ENCODE data around the gene PEX14. TPM values are rescaled to one million over a fixed set of nuclear protein-coding genes. Genes with fewer than 3 reads are reported as not detected.

Gene PEX14
- total RNA-seq, 1 donor from 2014 or later = 27.4 TPM

DNA sequence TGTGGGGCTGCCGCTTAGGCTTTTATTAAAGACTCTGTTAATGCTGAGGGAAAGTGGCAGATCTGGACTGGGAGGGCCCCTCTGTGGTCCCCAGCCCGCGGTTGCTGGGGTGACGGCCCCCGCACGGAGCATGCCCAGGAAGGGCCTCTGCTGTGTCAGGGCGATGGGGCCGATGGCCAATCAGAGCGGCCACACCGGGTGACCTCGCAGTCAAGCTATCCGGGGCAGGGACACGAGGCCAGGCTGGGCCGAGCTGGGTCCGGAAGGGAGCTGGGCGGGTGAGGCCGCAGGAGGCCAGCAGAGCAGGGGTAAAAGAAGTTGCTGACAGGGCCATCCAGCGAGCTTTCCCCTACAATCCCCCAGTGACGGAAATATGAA is 176.6 kb downstream of the PEX14 start:
- H3K27me3 ChIP-seq (ENCODE audit: control insufficient read depth, insufficient read depth, low read length) = peaks cover 3% of the 10 kb centered on the region
- no peak overlapping the region for H3K4me3 ChIP-seq (ENCODE audit: low read depth, low read length)
- TF ChIP-seq, protein P1, sequence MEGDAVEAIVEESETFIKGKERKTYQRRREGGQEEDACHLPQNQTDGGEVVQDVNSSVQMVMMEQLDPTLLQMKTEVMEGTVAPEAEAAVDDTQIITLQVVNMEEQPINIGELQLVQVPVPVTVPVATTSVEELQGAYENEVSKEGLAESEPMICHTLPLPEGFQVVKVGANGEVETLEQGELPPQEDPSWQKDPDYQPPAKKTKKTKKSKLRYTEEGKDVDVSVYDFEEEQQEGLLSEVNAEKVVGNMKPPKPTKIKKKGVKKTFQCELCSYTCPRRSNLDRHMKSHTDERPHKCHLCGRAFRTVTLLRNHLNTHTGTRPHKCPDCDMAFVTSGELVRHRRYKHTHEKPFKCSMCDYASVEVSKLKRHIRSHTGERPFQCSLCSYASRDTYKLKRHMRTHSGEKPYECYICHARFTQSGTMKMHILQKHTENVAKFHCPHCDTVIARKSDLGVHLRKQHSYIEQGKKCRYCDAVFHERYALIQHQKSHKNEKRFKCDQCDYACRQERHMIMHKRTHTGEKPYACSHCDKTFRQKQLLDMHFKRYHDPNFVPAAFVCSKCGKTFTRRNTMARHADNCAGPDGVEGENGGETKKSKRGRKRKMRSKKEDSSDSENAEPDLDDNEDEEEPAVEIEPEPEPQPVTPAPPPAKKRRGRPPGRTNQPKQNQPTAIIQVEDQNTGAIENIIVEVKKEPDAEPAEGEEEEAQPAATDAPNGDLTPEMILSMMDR (IDR thresholded peaks at IDR 0.05; ENCODE audit: insufficient read depth, low read length, poor library complexity, severe bottlenecking) = no peak
- no peak for DNase-seq (ENCODE audit: low read depth)
- no peaks in the 10 kb centered on the region for H3K36me3 ChIP-seq (ENCODE audit: control insufficient read depth, insufficient read depth, low read length)

- Histone ChIP-seq H3K36me3 (ENCODE audit: control insufficient read depth, insufficient read depth, low read length) (no peaks in the 10 kb centered on the region), H3K27me3 (ENCODE audit: control insufficient read depth, insufficient read depth, low read length) (peaks cover 3% of the 10 kb centered on the region), H3K4me3 (ENCODE audit: low read depth, low read length) (no peak overlapping the region)
- TF ChIP-seq, protein P1 (IDR thresholded peaks at IDR 0.05; ENCODE audit: insufficient read depth, low read length, poor library complexity, severe bottlenecking) = no peak
- DNase-seq (ENCODE audit: low read depth) = no peak
Measured at GRCh38 chr1:10651793-10652192, 177.0 kb downstream of the PEX14 start.

DNA sequence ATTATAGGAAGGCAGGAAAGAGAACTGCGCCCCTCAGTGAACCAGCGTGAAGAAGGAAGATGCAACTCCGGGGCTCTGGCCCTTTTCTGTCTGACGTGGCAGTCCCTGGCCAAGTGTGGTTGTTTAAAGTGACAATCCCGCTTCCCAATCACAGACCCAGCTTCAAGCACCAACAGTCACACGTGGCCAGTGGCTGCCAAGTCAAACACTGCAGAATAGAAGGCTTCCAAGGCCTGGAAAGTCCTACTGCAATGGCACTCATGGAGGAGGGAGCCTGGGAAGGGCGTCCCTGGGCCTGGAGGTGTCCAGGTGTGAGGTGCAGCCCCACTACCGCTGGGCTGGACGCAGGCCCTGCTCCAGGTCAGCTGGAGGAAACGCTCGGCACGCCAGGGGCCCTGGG is 177.9 kb downstream of the PEX14 start:
- H3K27me3 ChIP-seq (ENCODE audit: control insufficient read depth, insufficient read depth, low read length) = peaks cover 3% of the 10 kb centered on the region
- H3K4me3 ChIP-seq (ENCODE audit: low read depth, low read length) = no peak overlapping the region
- DNase-seq (ENCODE audit: low read depth) = no peak
- no peaks in the 10 kb centered on the region for H3K36me3 ChIP-seq (ENCODE audit: control insufficient read depth, insufficient read depth, low read length)
- TF ChIP-seq, protein P1 (IDR thresholded peaks at IDR 0.05; ENCODE audit: insufficient read depth, low read length, poor library complexity, severe bottlenecking) = no peak

DNA sequence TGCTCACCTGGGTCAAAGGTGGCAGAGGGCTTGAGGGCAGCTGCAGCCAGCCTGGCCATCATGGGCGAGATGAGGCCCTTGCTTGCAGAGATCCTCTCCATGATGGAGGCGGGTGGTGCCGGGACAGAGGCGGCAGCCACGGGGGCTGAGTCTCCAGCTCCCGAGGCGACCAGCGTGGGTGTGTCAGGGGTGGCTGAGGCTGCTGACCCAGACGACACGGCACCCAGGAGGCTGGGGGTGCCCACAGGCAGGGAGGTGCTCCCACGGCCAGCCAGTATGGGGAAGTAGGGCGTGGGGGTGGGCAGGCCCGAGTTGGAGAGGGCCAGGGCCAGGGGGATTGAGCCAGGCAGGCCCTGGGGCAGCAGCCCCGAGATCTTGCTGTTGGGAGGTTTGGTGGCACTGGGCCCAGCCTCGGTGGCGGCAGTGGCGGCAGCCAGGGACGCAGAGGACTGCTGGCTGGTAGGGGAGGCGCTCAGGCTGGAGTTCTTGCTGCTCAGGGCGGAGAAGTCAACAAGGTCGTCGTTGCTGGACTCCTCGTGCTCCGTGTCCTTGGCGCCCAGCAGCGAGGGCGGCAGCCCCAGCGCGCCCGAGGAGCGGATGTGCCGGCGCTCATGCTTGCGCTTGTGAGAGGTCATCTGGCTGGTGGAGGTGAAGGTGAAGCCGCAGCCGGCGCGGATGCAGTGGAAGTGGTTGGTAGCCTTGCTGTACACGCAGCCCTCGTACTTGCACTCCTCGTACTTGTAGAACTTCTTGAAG is 178.8 kb downstream of the PEX14 start:
- TF ChIP-seq, protein P1 (IDR thresholded peaks at IDR 0.05; ENCODE audit: insufficient read depth, low read length, poor library complexity, severe bottlenecking) = no peak
- H3K36me3 ChIP-seq (ENCODE audit: control insufficient read depth, insufficient read depth, low read length) = no peaks in the 10 kb centered on the region
- no peak for DNase-seq (ENCODE audit: low read depth)
- H3K4me3 ChIP-seq (ENCODE audit: low read depth, low read length) = no peak overlapping the region
- H3K27me3 ChIP-seq (ENCODE audit: control insufficient read depth, insufficient read depth, low read length) = peaks cover 3% of the 10 kb centered on the region

DNA sequence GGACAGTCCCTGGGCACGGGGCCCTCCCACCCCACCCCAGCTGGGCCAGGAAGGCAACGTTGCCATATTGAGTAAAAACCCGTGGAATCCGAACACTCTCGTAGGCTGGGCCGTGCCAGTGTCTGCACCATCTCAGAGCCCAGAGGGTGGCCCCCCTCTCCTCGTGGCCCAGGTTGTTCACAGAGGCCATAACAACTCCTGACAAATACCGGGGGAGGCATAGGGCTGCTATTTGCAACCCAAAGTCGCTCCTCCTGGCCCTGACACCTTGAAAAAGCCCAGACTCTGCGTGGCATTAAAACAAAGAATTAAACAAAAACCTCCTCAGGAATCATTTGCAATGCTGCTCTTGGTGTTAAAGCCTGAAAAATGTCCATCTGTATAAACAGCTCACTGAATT is 180.3 kb downstream of the PEX14 start:
- Histone ChIP-seq H3K27me3 (ENCODE audit: control insufficient read depth, insufficient read depth, low read length) (peaks cover 3% of the 10 kb centered on the region), H3K36me3 (ENCODE audit: control insufficient read depth, insufficient read depth, low read length) (no peaks in the 10 kb centered on the region), H3K4me3 (ENCODE audit: low read depth, low read length) (no peak overlapping the region)
- DNase-seq (ENCODE audit: low read depth) = no peak
- TF ChIP-seq, protein P1 (IDR thresholded peaks at IDR 0.05; ENCODE audit: insufficient read depth, low read length, poor library complexity, severe bottlenecking) = no peak

DNA sequence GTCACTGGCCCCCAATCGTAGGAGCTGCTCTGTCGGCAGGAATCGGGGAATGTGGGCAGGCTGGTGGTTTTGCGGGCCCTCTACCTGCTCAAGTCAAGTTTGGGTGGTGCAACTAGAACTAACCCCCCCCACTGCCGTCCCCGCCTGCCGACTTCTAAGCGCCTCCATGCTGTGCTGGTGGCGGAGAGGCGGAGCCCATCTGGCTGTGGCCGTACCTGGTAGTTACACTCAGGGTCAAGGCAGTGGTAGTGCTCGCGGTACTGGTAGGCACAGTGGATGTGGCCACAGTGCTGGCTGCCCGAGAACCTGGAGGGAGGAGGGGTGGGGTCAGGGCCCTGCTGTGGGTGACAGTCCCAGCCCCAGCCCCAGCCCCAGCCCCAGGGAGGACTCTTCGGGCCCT is 181.7 kb downstream of the PEX14 start:
- DNase-seq (ENCODE audit: low read depth) = no peak
- Histone ChIP-seq H3K4me3 (ENCODE audit: low read depth, low read length) (no peak overlapping the region), H3K27me3 (ENCODE audit: control insufficient read depth, insufficient read depth, low read length) (peaks cover 3% of the 10 kb centered on the region), H3K36me3 (ENCODE audit: control insufficient read depth, insufficient read depth, low read length) (no peaks in the 10 kb centered on the region)
- TF ChIP-seq, protein P1 (IDR thresholded peaks at IDR 0.05; ENCODE audit: insufficient read depth, low read length, poor library complexity, severe bottlenecking) = no peak
